IPS-18a (cell line): ENCODE data around the gene DCUN1D2.
"Not testable (repeated sequence)": the region's sequence is repeated elsewhere in the genome, so short reads cannot be mapped to it uniquely, and the experiment has no call there.

Source experiments
- H3K27ac ChIP-seq: one replicate; pipeline ENCODE4 v1.5.1; 2013; ENCODE audit warnings: low read length
- H3K27me3 ChIP-seq: one replicate; pipeline ENCODE4 v1.6.1; 2013; ENCODE audit warnings: mild to moderate bottlenecking, low read length; ENCODE audit not compliant: control insufficient read depth, insufficient read depth
- H3K36me3 ChIP-seq: one replicate; pipeline ENCODE4 v1.6.1; 2013; ENCODE audit warnings: low read depth, low read length; ENCODE audit not compliant: control insufficient read depth
- H3K4me1 ChIP-seq: one replicate; pipeline ENCODE4 v1.6.1; 2013; ENCODE audit warnings: low read depth, low read length; ENCODE audit not compliant: control insufficient read depth
- H3K4me3 ChIP-seq: one replicate; pipeline ENCODE4 v1.5.1; 2013; ENCODE audit warnings: low read length
- H3K9ac ChIP-seq: one replicate; pipeline ENCODE4 v1.6.1; 2013; ENCODE audit warnings: mild to moderate bottlenecking, low read length, moderate library complexity
- H3K9me3 ChIP-seq: one replicate; pipeline ENCODE4 v1.6.1; 2013; ENCODE audit warnings: low read depth, low read length; ENCODE audit not compliant: control insufficient read depth

The DCUN1D2 gene

DNA sequence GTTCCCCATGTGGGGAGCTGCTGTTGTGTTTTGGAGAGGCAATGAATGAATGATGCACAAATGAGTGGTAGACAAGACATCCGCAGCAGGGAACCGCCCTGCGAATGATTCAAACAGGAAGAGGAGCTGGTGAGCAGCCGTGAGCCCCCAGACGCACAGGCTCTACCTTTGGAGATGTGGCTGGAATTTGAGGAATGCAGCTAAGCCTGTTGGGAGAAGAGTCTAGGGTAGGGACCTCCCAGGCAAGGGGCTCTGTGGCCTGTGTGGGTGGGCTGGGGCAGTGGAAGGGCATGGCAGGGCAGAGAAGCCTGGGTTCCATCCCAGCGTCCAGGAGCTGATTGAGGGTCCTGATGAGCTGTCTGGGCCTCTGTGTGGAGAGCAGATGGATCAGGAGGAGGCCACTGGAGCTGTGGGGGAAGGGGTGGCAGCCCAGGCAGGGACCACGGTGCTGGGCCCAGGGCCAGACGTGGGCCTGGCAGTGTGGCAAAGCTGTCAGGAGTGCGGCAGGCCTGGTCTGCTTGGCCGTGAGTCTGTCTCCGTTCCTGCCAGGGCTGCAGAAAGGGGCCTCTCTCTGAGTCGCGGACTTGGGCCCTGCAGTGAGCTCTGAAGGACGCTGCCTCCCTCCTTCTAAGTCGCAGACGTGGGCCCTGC, 41.8 kb upstream of the DCUN1D2 start:
- Histone ChIP-seq H3K27ac (no peak overlapping the region), H3K36me3 (peaks cover 11% of the 10 kb centered on the region), H3K4me1 (no peaks in the 10 kb centered on the region), H3K4me3 (no peak overlapping the region), H3K9ac (no peak overlapping the region), H3K27me3 (no peaks in the 10 kb centered on the region), H3K9me3 (no peaks in the 10 kb centered on the region)

DNA sequence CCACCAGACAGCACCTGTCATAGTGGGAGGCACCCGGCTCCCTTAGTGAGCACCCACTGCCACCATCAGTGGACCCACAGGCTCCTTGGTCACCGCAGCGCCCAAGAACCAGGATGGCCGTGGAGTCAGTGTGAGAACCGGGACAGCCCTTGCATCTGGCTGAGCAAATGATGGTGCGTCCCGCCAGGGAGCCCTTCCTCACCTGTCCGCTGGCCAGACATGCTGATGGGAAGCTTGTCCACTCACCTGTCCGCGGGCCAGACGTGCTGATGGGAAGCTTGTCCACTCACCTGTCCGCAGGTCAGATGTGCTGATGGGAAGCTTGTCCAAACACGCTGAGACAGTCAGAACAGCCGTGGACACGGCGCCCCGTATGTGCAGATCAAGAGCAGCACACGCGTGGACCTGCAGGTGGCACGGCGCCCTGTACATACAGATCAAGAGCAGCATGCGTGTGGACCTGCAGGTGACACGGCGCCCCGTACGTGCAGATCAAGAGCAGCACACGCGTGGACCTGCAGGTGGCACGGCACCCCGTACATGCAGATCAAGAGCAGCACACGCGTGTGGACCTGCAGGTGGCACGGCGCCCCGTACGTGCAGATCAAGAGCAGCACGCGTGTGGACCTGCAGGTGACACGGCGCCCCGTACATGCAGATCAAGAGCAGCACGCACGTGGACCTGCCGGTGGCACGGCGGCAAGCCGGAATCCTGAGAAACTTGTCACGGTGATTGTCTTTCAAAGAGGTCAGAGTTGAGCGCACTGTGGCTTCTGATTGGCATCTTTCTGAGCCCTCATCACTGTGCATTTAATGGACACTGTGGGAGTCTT, 40.7 kb upstream of the DCUN1D2 start:
- no peak overlapping the region for H3K4me3 ChIP-seq
- H3K9me3 ChIP-seq: no peaks in the 10 kb centered on the region
- peaks cover 15% of the 10 kb centered on the region for H3K36me3 ChIP-seq
- no peak overlapping the region for H3K9ac ChIP-seq
- H3K27me3 ChIP-seq: no peaks in the 10 kb centered on the region
- no peaks in the 10 kb centered on the region for H3K4me1 ChIP-seq
- H3K27ac ChIP-seq: no peak overlapping the region

DNA sequence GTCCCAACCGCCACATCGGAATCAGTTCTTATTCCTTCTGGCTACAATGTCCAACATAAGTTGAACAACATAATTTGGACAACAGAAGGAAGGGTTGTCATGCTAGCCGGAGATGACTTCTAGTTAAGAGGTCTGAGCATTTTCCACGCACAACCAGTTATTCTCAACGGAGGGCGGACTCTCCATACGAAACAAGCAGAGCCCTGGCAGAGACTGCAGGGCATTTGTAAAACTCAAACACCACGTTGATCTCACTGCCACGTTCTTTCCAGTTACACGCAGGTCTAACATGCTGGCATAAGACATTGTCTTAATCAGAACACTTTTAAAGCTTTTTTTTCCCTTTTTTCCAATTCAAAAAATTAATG, 38.3 kb upstream of the DCUN1D2 start:
- Histone ChIP-seq H3K4me3 (no peak overlapping the region), H3K36me3 (peaks cover 15% of the 10 kb centered on the region), H3K27me3 (no peaks in the 10 kb centered on the region), H3K9me3 (no peaks in the 10 kb centered on the region), H3K4me1 (no peaks in the 10 kb centered on the region), H3K27ac (no peak overlapping the region), H3K9ac (no peak overlapping the region)

DNA sequence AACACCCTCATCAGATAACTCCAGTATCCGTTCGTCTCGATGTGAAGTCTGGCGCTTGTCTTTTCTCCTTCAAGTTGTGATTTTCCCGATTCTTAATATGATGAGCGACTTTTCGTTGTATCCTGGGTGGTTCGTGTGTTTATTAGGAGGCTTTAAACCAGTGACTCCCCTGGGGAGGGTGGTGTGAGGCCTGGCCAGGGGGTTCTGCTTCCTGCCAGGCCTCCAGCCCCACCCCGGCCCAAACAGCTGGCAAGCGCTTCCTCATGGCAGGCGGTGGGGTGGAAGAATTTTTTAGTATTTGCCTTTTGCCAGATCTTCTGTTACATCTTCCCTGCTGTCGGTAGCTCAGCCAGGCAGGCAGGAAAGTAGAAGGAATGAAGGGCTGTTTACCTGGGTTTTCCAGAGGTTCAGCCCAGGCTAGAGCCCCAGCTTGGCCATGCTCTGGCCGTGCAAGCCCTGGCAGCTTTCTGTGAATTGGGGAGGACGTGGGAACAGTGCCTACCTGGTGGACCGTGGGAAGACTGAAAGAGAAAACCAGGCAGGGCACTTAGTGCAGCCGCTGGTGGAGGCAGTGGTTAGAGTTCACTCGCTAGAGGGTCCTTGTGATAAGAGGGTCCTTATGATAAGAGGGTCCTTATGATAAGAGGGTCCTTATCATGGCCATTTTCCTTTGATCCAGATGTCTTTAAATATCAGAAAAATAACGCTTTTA, 37.7 kb upstream of the DCUN1D2 start:
- H3K36me3 ChIP-seq: peaks cover 15% of the 10 kb centered on the region
- H3K9ac ChIP-seq: no peak overlapping the region

DNA sequence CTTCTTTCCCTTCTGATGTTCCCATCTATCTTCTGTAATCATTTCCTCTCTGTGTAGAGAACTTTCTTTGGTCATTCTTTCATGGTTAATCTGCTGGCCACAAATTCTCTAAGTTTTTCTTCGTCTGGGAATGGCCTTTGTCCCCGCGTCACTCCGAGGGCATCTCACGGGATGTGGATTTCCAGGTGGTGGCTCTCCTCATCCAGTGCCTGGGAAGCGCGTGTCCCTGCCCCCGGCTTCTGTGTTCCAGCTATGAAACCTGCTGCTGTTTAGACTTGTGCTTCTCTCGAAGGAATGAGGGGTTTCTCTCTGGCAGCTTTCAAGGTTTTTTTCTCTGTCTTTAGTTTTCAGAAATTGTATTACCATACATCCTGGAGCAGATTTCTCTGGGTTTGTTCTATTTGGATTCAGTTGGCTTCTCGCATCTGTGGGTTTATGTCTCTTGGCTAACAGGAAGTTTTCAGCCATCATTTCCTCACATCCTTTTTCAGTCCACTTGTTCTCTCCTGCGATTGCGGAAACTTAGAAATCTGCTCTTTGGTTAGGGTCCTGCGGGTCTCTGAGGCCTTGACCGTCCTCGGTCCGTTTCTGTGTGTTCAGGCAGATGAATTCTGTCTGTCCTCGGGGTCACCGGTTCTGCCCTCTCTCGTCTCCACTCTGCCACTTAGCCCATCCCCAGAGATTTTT, 36.9 kb upstream of the DCUN1D2 start:
- H3K27me3 ChIP-seq: no peaks in the 10 kb centered on the region
- no peaks in the 10 kb centered on the region for H3K9me3 ChIP-seq
- H3K36me3 ChIP-seq: peaks cover 15% of the 10 kb centered on the region
- no peaks in the 10 kb centered on the region for H3K4me1 ChIP-seq
- no peak overlapping the region for H3K27ac ChIP-seq
- no peak overlapping the region for H3K4me3 ChIP-seq
- no peak overlapping the region for H3K9ac ChIP-seq

More for the DNA sequence above, 37.7 kb upstream of the DCUN1D2 start:
- Histone ChIP-seq H3K27ac (no peak overlapping the region), H3K9me3 (no peaks in the 10 kb centered on the region), H3K27me3 (no peaks in the 10 kb centered on the region), H3K4me1 (no peaks in the 10 kb centered on the region), H3K4me3 (no peak overlapping the region)

DNA sequence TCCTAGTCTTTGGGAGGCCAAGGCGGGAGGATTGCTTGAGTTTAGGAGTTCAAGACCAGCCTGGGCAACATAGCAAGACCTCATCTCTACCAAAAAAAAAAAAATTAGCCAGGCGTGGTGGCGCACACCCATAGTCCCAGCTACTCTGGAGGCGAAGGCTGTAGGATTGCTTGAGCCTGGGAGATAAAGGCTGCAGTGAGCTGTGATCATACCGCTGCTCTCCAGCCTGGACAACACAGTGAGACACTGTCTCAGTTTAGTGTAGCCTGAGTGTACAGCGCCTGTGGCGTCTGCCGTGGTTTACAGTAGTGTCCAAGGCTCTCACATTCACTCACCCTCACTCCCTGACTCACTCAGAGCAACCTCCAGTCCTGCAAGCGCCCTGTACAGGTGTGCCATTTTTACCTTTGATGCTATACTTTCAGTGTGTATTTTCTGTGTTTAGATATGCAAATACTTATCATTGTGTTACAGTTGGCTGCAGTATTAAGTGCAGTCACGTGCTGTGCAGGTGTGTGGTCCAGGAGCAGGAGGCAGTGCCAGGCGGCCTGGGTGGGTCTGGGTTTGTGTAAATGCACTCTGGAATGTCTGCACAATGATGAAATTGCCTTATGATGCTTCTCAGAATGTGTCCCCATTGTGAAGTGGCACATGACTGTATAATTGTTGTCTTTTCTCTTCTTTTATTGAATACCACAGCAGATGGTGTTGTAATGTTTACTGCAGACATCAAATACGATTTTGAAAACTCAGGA, 36.1 kb upstream of the DCUN1D2 start:
- H3K27ac ChIP-seq: no peak overlapping the region
- H3K9ac ChIP-seq: no peak overlapping the region
- H3K9me3 ChIP-seq: no peaks in the 10 kb centered on the region
- H3K4me3 ChIP-seq: no peak overlapping the region
- H3K36me3 ChIP-seq: peaks cover 15% of the 10 kb centered on the region
- no peaks in the 10 kb centered on the region for H3K27me3 ChIP-seq
- no peaks in the 10 kb centered on the region for H3K4me1 ChIP-seq

DNA sequence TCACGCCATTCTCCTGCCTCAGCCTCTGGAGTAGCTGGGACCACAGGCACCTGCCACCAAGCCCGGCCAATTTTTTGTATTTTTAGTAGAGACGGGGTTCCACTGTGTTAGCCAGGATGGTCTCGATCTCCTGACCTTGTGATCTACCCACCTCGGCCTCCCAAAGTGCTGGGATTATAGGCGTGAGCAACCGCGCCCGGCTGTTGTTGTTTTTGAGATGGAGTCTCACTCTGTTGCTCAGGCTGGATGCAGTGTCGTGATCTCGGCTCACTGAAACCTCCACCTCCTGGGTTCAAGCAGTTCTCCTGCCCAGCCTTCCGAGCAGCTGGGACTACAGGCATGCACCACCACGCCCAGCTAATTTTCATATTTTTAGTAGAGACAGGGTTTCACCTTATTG, 31.9 kb upstream of the DCUN1D2 start:
- H3K36me3 ChIP-seq, H3K27ac ChIP-seq, H3K9me3 ChIP-seq: not testable (repeated sequence)

DNA sequence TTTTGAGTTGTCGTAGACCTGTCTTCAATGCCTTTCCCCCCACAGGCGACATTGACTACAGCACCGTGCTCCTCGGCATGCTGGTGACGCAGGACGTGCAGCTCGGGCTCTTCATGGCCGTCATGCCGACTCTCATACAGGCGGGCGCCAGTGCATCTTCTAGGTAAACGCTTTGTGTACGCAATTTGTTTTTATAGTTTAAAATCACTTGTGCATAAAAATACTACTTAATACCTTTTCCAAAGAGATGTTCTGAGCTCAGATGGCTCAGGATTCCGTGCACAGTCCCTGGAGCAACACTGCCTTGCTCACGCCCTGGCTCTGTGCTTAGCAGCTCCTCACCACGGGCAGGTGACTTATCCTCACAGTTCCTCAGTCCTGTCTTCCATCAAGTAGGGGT, 30.1 kb upstream of the DCUN1D2 start:
- Histone ChIP-seq H3K9ac (no peak overlapping the region), H3K27me3 (no peaks in the 10 kb centered on the region), H3K4me1 (no peaks in the 10 kb centered on the region), H3K4me3 (no peak overlapping the region), H3K9me3 (no peaks in the 10 kb centered on the region), H3K27ac (no peak overlapping the region), H3K36me3 (peaks cover 9% of the 10 kb centered on the region)

More for the DNA sequence above, 31.9 kb upstream of the DCUN1D2 start:
- H3K4me3 ChIP-seq, H3K4me1 ChIP-seq, H3K9ac ChIP-seq, H3K27me3 ChIP-seq: not testable (repeated sequence)

DNA sequence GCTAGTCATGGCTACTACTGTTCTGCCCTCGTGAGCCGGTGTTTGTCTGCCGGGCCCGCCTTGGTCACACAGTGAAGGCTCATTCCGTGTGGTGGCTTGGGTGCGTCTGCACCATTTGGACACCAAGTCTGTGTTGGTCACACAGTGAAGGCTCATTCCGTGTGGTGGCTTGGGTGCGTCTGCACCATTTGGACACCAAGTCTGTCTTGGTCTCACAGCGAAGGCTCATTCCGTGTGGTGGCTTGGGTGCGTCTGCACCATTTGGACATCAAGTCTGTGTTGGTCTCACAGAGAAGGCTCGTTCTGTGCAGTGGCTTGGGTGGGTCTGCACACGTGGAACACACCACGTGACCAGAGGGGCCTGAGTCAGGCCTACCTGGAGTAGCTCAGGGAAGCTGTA, 29.0 kb upstream of the DCUN1D2 start:
- Histone ChIP-seq H3K4me3 (no peak overlapping the region), H3K27me3 (no peaks in the 10 kb centered on the region), H3K9me3 (no peaks in the 10 kb centered on the region), H3K4me1 (no peaks in the 10 kb centered on the region), H3K27ac (no peak overlapping the region), H3K9ac (no peak overlapping the region), H3K36me3 (peaks cover 9% of the 10 kb centered on the region)

DNA sequence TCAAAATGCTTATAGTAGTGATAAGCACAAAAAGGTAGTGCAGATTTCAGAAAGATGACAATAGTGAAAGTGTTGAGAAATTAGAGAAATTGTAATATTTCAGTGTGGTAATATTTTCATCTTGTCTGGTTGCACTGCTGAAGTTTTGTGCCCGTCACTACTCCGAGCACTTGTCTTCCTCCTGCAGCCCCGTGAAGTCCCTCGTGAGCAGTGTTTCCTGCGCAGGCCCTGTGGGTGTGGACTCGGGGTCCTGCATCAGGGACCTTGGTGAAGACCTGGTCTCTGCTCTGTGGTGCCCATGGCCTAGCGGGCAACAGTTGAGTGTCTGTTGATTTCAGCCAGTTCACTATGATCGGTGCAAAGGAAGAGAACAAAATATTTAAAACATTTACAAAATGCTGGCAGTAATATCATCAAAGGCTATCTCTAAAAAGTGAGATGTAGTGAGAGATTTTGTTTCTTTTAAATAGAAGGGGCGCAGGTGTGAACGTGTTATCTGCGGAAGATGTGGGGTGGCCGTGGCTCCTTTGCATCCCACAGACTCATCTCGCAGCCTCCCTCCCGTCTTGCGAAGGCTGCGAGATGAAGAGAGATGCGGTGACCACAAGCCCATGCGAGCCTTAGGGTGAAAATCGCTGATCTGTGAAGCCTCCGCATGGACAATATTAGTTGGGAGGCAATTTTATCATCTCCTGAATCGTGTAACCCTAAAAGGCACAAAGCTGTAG, 27.7 kb upstream of the DCUN1D2 start:
- Histone ChIP-seq H3K27me3 (no peaks in the 10 kb centered on the region), H3K4me3 (no peak overlapping the region), H3K27ac (no peak overlapping the region), H3K36me3 (peaks cover 9% of the 10 kb centered on the region), H3K4me1 (no peaks in the 10 kb centered on the region), H3K9me3 (no peaks in the 10 kb centered on the region), H3K9ac (no peak overlapping the region)
